Lower lobe of right lung (tissue), 2 donors: ENCODE results near the gene IL17REL. TPM values are rescaled to one million over a fixed set of nuclear protein-coding genes. Genes with fewer than 3 reads are reported as not detected.

Source experiments
- ATAC-seq, 2 donors: fragments of 200-7000 bp; cut with Tn5 transposase; one replicate each; pipeline ENCODE4 v1.9.1; 2020 to 2022; ENCODE audit warnings: mild to moderate bottlenecking in 2 of 2, moderate library complexity in 2 of 2
- DNase-seq: peaks from one replicate; pipeline ENCODE4 v3.0.0-alpha.2; 2020
- H3K27ac ChIP-seq: fragments of 200-600 bp; one replicate; pipeline ENCODE4 v1.8.0; 2022
- H3K27me3 ChIP-seq: fragments of 200-600 bp; one replicate; pipeline ENCODE4 v1.8.0; 2022; ENCODE audit warnings: low read depth
- H3K36me3 ChIP-seq: fragments of 200-600 bp; one replicate; pipeline ENCODE4 v1.8.0; 2022; ENCODE audit warnings: mild to moderate bottlenecking
- H3K4me1 ChIP-seq: fragments of 200-600 bp; one replicate; pipeline ENCODE4 v1.8.0; 2022
- H3K4me3 ChIP-seq: fragments of 200-600 bp; one replicate; pipeline ENCODE4 v1.8.0; 2022; ENCODE audit warnings: mild to moderate bottlenecking
- H3K9me3 ChIP-seq: fragments of 200-600 bp; one replicate; pipeline ENCODE4 v1.8.0; 2022
- CTCF ChIP-seq: fragments of 200-600 bp; IDR thresholded peaks from one replicate; pipeline ENCODE4 v1.8.0; 2022; ENCODE audit warnings: antibody characterized with exemption, mild to moderate bottlenecking
- intact Hi-C: fragments of 100-400 bp; cut with DNase I; formaldehyde crosslinking; loops from one replicate; pipeline ENCODE4 v1.11.0; 2022
- total RNA-seq: library from RNA; stranded (reverse); fragmentation: NEBNext Ultra II Directional; extraction: Animal tissue kit (Norgen Biotek cat#: 25700); gene quantifications from one replicate; pipeline ENCODE4 v1.2.1, GENCODE V29; 2021
- donor health status: DM: no; HTN: yes; CAD: no; lungs with severe emphysema.

Gene IL17REL
- total RNA-seq, 1 donor from 2014 or later: 0.09 TPM

DNA sequence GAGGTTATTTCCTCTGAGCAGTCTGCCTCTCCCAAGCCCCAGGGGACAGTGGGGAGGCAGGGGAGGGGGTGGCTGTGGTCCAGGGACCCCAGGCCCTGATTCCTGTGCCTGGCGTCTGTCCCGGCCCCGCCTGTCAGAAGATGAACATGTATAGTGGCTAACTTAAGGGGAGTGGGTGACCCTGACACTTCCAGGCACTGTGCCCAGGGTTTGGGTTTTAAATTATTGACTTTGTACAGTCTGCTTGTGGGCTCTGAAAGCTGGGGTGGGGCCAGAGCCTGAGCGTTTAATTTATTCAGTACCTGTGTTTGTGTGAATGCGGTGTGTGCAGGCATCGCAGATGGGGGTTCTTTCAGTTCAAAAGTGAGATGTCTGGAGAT is 48.9 kb downstream of the IL17REL start:
- intact Hi-C loops: no loop called here
- peak overlapping the region; percentile 94 for H3K27ac ChIP-seq

DNA sequence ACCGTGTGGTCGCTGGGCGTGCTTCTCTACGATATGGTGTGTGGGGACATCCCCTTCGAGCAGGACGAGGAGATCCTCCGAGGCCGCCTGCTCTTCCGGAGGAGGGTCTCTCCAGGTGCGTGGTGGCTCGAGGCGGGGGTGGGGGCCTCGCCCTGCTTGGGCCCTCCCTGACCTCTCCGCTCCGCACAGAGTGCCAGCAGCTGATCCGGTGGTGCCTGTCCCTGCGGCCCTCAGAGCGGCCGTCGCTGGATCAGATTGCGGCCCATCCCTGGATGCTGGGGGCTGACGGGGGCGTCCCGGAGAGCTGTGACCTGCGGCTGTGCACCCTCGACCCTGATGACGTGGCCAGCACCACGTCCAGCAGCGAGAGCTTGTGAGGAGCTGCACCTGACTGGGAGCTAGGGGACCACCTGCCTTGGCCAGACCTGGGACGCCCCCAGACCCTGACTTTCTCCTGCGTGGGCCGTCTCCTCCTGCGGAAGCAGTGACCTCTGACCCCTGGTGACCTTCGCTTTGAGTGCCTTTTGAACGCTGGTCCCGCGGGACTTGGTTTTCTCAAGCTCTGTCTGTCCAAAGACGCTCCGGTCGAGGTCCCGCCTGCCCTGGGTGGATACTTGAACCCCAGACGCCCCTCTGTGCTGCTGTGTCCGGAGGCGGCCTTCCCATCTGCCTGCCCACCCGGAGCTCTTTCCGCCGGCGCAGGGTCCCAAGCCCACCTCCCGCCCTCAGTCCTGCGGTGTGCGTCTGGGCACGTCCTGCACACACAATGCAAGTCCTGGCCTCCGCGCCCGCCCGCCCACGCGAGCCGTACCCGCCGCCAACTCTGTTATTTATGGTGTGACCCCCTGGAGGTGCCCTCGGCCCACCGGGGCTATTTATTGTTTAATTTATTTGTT is 49.6 kb downstream of the IL17REL start:
- Histone ChIP-seq H3K27ac (peak overlapping the region; percentile 94), H3K9me3 (no peaks in the 10 kb centered on the region), H3K36me3 (peaks cover 40% of the 10 kb centered on the region), H3K4me1 (peaks cover 75% of the 10 kb centered on the region), H3K27me3 (no peaks in the 10 kb centered on the region), H3K4me3 (peak overlapping the region; percentile 95)
- peak; percentile 55 for DNase-seq
- intact Hi-C loops: no loop called here
- no peak for ATAC-seq
- no peak for TF ChIP-seq CTCF

More for the DNA sequence above, 48.9 kb downstream of the IL17REL start:
- ATAC-seq (no peak), DNase-seq (peak; percentile 45)
- H3K9me3 ChIP-seq: no peaks in the 10 kb centered on the region
- no peaks in the 10 kb centered on the region for H3K27me3 ChIP-seq
- H3K4me1 ChIP-seq: peaks cover 75% of the 10 kb centered on the region
- H3K36me3 ChIP-seq: peaks cover 40% of the 10 kb centered on the region
- TF ChIP-seq CTCF: no peak
- H3K4me3 ChIP-seq: peak overlapping the region; percentile 95

DNA sequence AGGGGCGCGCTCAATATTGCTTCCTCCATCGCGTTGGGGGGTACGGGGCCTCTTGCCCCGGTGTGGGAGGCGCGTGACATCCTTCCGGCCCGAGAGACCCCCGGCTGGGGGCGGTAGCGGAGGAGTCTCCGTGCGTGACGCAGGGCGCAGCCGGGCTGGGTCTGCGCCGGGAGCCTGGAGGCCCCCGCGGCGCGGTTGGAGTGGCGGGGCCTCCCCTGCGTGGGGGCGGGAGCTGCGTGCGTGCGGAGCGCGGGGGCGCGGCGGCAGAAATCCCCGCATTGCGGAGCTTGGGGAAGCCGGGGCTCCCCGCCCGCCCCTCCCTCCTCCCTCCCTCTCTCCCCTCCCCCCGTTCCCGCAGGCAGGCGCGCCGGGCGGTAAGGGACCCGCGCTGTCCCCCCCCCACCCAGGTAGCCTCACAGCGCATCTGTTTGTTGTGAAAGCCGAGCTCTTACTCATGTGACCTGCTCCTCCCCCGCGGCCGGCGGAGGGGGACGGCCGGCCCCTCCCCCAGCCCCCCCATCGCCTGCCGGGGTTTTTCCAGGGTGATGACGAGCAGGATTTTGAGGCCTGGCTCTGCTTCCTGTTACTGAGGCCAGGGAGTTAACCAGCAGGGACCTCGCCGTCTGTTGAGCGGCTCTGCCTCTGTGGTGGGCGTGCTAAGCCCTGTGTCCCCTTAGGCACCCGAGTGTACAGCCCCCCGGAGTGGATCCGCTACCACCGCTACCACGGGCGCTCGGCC is 50.4 kb downstream of the IL17REL start:
- DNase-seq: peak; percentile 88
- peak overlapping the region; percentile 94 for H3K27ac ChIP-seq
- peak overlapping the region; percentile 95 for H3K4me3 ChIP-seq
- intact Hi-C loops: no loop called here
- ATAC-seq: peak; percentile 36 to 48
- H3K4me1 ChIP-seq: peaks cover 68% of the 10 kb centered on the region
- H3K27me3 ChIP-seq: no peaks in the 10 kb centered on the region
- peaks cover 40% of the 10 kb centered on the region for H3K36me3 ChIP-seq
- H3K9me3 ChIP-seq: no peaks in the 10 kb centered on the region
- TF ChIP-seq CTCF: no peak

- Histone ChIP-seq H3K4me3 (peak overlapping the region; percentile 95), H3K36me3 (peaks cover 40% of the 10 kb centered on the region), H3K9me3 (no peaks in the 10 kb centered on the region), H3K27ac (peak overlapping the region; percentile 94), H3K27me3 (no peaks in the 10 kb centered on the region), H3K4me1 (peaks cover 68% of the 10 kb centered on the region)
- DNase-seq (peak; percentile 57), ATAC-seq (no peak)
- no peak for TF ChIP-seq CTCF
- intact Hi-C loops: no loop called here
Measured at GRCh38 chr22:49961601-49962011, 51.0 kb downstream of the IL17REL start.

GRCh38 chr22:49961005-49961600 is 51.5 kb downstream of the IL17REL start:
- DNase-seq (peak; percentile 74), ATAC-seq (no peak)
- Histone ChIP-seq H3K27me3 (no peaks in the 10 kb centered on the region), H3K4me1 (peaks cover 68% of the 10 kb centered on the region), H3K36me3 (peaks cover 40% of the 10 kb centered on the region), H3K4me3 (peak overlapping the region; percentile 95), H3K9me3 (no peaks in the 10 kb centered on the region), H3K27ac (peak overlapping the region; percentile 94)
- intact Hi-C loops: no loop called here
- TF ChIP-seq CTCF: no peak
